PC-3 (cell line): ENCODE data around the gene KSR1. TPM values are rescaled to one million over a fixed set of nuclear protein-coding genes. Genes with fewer than 3 reads are reported as not detected.

Experiments used
- ATAC-seq: fragments of 200-7000 bp; cut with Tn5 transposase; 2 replicates; pipeline ENCODE4 v1.9.1; 2020; ENCODE audit warnings: mild to moderate bottlenecking, moderate library complexity
- BruUV-seq: library from RNA; stranded (reverse); fragments of 400-500 nt; replicated peaks from 2 replicates; lab custom pipeline; 2021; lab: Mats Ljungman, UMichigan
- CTCF ChIA-PET: fragments of 300-600 bp; sonication (Branson Sonifier 250); formaldehyde crosslinking; loops from one replicate; lab custom pipeline; 2022; ENCODE audit warnings: antibody characterized with exemption; lab: Charles Lee
- POLR2A ChIA-PET: fragments of 300-600 bp; sonication (Branson Sonifier 250); formaldehyde crosslinking; loops from one replicate; lab custom pipeline; 2022; ENCODE audit warnings: antibody characterized with exemption; ENCODE audit not compliant: unreplicated experiment; lab: Charles Lee
- DNase-seq: peaks from one replicate; pipeline ENCODE4 v3.0.0-alpha.2; 2015
- H2AFZ ChIP-seq: fragments of 300-600 bp; sonication (generic); 2 replicates; pipeline ENCODE4 v1.6.0; 2016; ENCODE audit warnings: antibody characterized with exemption, low read length
- H3F3A ChIP-seq: fragments of 300-600 bp; sonication (generic); one replicate; pipeline ENCODE4 v1.6.0; 2017; ENCODE audit warnings: antibody characterized with exemption, low read length, control low read depth, mild to moderate bottlenecking; ENCODE audit not compliant: unreplicated experiment
- H3K27ac ChIP-seq: fragments of 300-600 bp; sonication (generic); 2 replicates; pipeline ENCODE4 v1.5.1; 2016; ENCODE audit warnings: mild to moderate bottlenecking, low read length
- H3K27me3 ChIP-seq: fragments of 300-600 bp; sonication (generic); 2 replicates; pipeline ENCODE4 v1.6.1; 2016; ENCODE audit warnings: low read length, mixed read lengths
- H3K36me3 ChIP-seq: fragments of 300-600 bp; sonication (generic); 2 replicates; pipeline ENCODE4 v1.6.1; 2016; ENCODE audit warnings: low read depth, mixed run types, low read length, mixed read lengths
- H3K4me1 ChIP-seq: fragments of 300-600 bp; sonication (generic); 2 replicates; pipeline ENCODE4 v1.5.1; 2016; ENCODE audit warnings: low read length; ENCODE audit not compliant: insufficient read depth
- H3K4me2 ChIP-seq: fragments of 300-600 bp; sonication (generic); 2 replicates; pipeline ENCODE4 v1.6.0; 2016; ENCODE audit warnings: low read length
- H3K4me3 ChIP-seq: fragments of 300-600 bp; sonication (generic); 2 replicates; pipeline ENCODE4 v1.5.1; 2016; ENCODE audit warnings: mild to moderate bottlenecking, low read length, mixed read lengths
- H3K79me2 ChIP-seq: fragments of 300-600 bp; sonication (generic); 2 replicates; pipeline ENCODE4 v1.6.1; 2017; ENCODE audit warnings: low read length, mixed read lengths
- H3K9ac ChIP-seq: fragments of 300-600 bp; sonication (generic); 2 replicates; pipeline ENCODE4 v1.6.0; 2016; ENCODE audit warnings: mild to moderate bottlenecking, low read length
- H3K9me2 ChIP-seq: fragments of 300-600 bp; sonication (generic); replicated peaks from 2 replicates; pipeline ENCODE4 v1.6.1; 2016; ENCODE audit warnings: mixed run types, low read length, mixed read lengths
- H3K9me3 ChIP-seq: fragments of 300-600 bp; sonication (generic); 2 replicates; pipeline ENCODE4 v1.6.1; 2016; ENCODE audit warnings: low read length, mixed read lengths
- H4K20me1 ChIP-seq: fragments of 300-600 bp; sonication (generic); 2 replicates; pipeline ENCODE4 v1.6.1; 2016; ENCODE audit warnings: low read length, mixed read lengths
- EZH2 ChIP-seq: fragments of 300-600 bp; sonication (generic); IDR thresholded peaks from one replicate; pipeline ENCODE4 v1.6.1; 2017; ENCODE audit warnings: antibody characterized with exemption, mild to moderate bottlenecking, low read length; ENCODE audit not compliant: unreplicated experiment
- EZH2phosphoT487 ChIP-seq: fragments of 300-600 bp; sonication (generic); IDR thresholded peaks from 2 replicates; pipeline ENCODE4 v1.6.1; 2018; ENCODE audit warnings: mild to moderate bottlenecking, antibody characterized with exemption, low read length, borderline replicate concordance
- intact Hi-C: fragments of 100-400 bp; cut with micrococcal nuclease; formaldehyde crosslinking; loops from 2 replicates; pipeline ENCODE4 v1.9.0; 2023
- total RNA-seq: library from RNA; depleted of rRNA; stranded (reverse); fragments of >200 nt; gene quantifications from 2 replicates; pipeline ENCODE4 v1.2.3, GENCODE V29; 2014
- TF ChIP-seq, protein P1 (sequence below): fragments of 300-600 bp; sonication (generic); conservative IDR thresholded peaks from 2 replicates; pipeline ENCODE4 v1.5.1; 2017; ENCODE audit warnings: antibody characterized with exemption, low read depth, mild to moderate bottlenecking, low read length

The KSR1 gene
- total RNA-seq, 1 experiment from 2014 or later = 1.0 TPM

DNA sequence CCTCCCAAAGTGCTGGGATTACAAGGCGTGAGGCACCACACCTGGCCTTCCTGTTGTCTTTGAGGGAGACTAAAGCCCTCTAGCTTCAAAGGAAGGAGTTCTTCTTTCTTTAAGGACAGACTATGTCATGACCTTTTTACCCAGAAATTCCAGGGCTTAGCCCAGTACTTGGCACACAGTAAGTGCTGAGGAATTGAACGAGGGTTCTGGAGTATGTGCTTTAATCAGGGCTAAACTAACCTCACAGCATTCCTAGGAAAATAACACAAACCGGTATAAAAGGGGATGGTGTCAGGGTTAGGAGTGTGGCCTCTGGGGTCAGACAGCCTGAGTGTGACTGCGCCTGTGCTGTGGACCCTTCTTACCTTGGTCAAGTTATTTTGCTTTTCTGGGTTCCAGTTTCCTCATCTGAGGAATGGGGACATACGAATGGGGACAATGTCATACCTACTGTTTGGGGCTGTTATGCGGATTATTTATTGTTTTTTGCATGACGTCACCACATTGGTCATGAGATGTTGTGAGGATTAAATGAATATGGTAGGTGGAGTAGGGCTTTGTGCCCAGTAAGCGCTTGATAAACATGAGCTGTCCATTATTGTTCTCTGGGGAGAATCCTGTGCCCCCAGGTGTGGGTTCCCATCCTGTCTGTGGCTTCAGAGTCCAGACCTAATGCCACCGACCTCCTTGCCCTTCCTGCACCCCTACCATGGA is 21.9 kb downstream of the KSR1 start:
- no TSS peak for BruUV-seq
- H4K20me1 ChIP-seq = no peaks in the 10 kb centered on the region

DNA sequence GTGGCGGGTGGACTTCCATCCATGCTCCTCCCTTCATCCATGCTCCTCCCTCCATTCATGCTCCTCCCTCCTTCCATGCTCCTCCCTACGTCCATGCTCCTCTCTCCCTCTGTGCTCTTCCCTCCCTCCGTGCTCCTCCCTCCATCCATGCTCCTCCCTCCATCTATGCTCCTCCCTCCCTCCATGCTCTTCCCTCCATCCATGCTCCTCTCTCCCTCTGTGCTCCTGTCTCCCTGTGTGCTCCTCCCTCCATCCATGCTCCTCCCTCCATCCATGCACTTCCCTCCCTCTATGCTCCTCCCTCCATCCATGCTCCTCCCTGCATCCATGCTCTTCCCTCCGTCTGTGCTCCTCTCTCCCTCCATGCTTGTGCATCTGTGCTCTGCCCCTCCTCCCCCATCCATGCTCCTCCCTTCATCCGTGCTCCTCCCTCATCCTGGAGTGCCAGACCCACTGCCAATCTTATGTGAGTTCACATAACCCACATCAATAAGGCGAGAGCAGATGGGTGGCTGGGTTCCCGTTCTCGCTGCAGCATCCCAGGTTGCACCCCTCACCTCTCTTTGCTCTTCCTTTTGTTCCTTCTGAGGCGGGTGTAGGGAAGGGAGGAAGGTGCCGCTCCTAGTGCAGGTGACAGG is 22.8 kb downstream of the KSR1 start:
- POLR2A ChIA-PET = no interaction called here
- no peaks in the 10 kb centered on the region for H3K4me1 ChIP-seq
- H3K9me2 ChIP-seq = no peaks in the 10 kb centered on the region
- no peaks in the 10 kb centered on the region for H3K36me3 ChIP-seq
- intact Hi-C loops = no loop called here
- no peak overlapping the region for H3K4me2 ChIP-seq
- CTCF ChIA-PET = no interaction called here
- H3K79me2 ChIP-seq = no peaks in the 10 kb centered on the region
- H4K20me1 ChIP-seq = no peaks in the 10 kb centered on the region
- H3K9me3 ChIP-seq = no peaks in the 10 kb centered on the region
- no TSS peak for BruUV-seq
- TF ChIP-seq EZH2phosphoT487 = no peak
- TF ChIP-seq, protein P1, sequence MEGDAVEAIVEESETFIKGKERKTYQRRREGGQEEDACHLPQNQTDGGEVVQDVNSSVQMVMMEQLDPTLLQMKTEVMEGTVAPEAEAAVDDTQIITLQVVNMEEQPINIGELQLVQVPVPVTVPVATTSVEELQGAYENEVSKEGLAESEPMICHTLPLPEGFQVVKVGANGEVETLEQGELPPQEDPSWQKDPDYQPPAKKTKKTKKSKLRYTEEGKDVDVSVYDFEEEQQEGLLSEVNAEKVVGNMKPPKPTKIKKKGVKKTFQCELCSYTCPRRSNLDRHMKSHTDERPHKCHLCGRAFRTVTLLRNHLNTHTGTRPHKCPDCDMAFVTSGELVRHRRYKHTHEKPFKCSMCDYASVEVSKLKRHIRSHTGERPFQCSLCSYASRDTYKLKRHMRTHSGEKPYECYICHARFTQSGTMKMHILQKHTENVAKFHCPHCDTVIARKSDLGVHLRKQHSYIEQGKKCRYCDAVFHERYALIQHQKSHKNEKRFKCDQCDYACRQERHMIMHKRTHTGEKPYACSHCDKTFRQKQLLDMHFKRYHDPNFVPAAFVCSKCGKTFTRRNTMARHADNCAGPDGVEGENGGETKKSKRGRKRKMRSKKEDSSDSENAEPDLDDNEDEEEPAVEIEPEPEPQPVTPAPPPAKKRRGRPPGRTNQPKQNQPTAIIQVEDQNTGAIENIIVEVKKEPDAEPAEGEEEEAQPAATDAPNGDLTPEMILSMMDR = no peak
- TF ChIP-seq EZH2 = no peak
- H3K4me3 ChIP-seq = no peak overlapping the region
- H3K9ac ChIP-seq = no peak overlapping the region
- H3K27ac ChIP-seq = no peak overlapping the region
- H3F3A ChIP-seq = no peaks in the 10 kb centered on the region
- no peak overlapping the region for H2AFZ ChIP-seq
- ATAC-seq = no peak
- no peak for DNase-seq
- H3K27me3 ChIP-seq = no peaks in the 10 kb centered on the region

More for the DNA sequence above, 21.9 kb downstream of the KSR1 start:
- Histone ChIP-seq H3F3A (no peaks in the 10 kb centered on the region), H3K36me3 (no peaks in the 10 kb centered on the region), H3K4me2 (no peak overlapping the region), H3K9ac (no peak overlapping the region), H3K27me3 (no peaks in the 10 kb centered on the region), H3K79me2 (no peaks in the 10 kb centered on the region), H3K27ac (no peak overlapping the region), H3K4me1 (no peaks in the 10 kb centered on the region), H3K4me3 (no peak overlapping the region), H3K9me2 (no peaks in the 10 kb centered on the region), H2AFZ (no peak overlapping the region), H3K9me3 (no peaks in the 10 kb centered on the region)
- intact Hi-C loops = no loop called here
- ChIA-PET CTCF (no interaction called here), POLR2A (no interaction called here)
- DNase-seq = no peak
- no peak for ATAC-seq
- TF ChIP-seq, protein P1 = no peak
- TF ChIP-seq EZH2phosphoT487 (no peak), EZH2 (no peak)

DNA sequence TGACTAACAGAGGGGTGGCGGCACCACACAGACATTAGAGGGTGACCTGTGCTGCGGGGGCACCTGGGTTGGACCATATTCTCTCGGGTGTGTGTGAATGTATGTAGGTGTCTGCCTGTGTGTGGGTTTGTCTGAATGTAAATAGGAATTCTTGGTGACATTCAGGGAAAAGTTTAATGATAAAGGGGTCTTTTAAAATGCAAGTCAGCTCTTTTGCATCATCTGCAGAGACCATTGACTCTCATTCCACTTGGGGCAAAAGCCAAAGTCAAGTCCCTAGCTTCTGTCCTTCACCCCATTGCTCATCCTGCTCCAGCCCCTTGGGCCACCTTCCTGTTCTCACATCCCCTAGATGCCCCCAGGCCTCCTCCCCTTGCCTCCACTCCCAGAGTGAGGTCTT is 23.6 kb downstream of the KSR1 start:
- ATAC-seq (no peak), DNase-seq (no peak)
- no peaks in the 10 kb centered on the region for H3K4me1 ChIP-seq
- intact Hi-C loops = no loop called here
- no peaks in the 10 kb centered on the region for H3K79me2 ChIP-seq
- no peaks in the 10 kb centered on the region for H3F3A ChIP-seq
- no peaks in the 10 kb centered on the region for H3K36me3 ChIP-seq
- no peak for TF ChIP-seq EZH2phosphoT487
- no peak for TF ChIP-seq EZH2
- TF ChIP-seq, protein P1 = no peak
- H3K4me3 ChIP-seq = no peak overlapping the region
- H3K9me2 ChIP-seq = no peaks in the 10 kb centered on the region
- H3K9me3 ChIP-seq = no peaks in the 10 kb centered on the region
- ChIA-PET CTCF (no interaction called here), POLR2A (no interaction called here)
- H2AFZ ChIP-seq = no peak overlapping the region
- no TSS peak for BruUV-seq
- no peaks in the 10 kb centered on the region for H4K20me1 ChIP-seq
- H3K4me2 ChIP-seq = no peak overlapping the region
- no peak overlapping the region for H3K27ac ChIP-seq
- H3K27me3 ChIP-seq = no peaks in the 10 kb centered on the region
- no peak overlapping the region for H3K9ac ChIP-seq
